ENCODE results near the gene CHRNA4. TPM values are rescaled to one million over a fixed set of nuclear protein-coding genes. Genes with fewer than 3 reads are reported as not detected.

Gene CHRNA4
- total and polyA plus RNA-seq, 2 of the 13 experiments (the other 11 are each of a cell fraction or from before 2014, with no cell fraction given): not detected

DNA sequence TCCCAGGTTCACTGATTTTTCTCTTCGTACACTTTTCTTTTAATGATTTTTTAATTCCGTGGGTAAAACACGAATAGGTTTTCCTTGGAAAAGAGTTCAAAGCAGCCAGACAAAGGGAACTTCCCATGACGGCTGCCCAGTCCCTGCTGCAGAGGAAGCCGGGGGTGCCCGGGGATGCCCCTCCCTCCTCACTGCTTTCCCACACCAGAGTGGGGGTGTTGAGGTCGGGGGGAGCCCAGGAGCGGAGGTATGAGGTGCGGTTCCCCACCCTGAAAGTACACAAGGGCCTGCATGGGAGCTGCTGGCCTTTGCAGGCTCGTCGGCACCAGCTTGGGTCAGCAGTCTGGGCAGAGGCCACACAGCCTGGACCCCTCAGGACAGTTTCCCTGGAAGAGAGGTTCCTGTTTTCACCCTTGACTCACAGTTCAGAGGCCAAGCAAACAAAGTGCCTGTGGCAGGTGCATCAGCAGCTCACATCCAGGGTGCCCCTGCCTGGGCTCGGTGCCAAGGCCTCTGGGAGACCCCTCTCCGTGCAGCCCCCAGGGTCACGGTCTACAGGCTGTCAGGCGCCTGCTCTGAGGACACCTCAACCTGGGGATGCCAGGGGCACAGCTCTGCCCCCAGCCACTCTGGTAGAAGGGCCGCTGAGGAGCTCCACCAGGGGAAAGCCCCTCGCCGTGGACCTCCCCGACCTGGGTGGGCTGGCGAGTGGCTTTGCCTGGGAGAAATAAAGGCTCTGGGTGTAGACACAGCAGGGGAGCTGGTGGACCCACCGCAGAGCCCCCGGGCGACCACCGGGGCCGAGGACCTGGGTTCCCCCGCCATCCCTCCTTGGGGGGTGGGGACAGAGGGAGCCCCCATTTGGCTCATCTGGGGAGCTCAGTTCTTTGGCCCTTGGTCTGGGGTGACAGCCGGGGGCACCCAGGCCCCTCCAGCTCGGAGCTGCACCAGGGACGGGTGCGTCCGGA lies 15.4 kb upstream of the CHRNA4 start (continued):
- TF ChIP-seq KLF6 (CRISPR knock-in tag; IDR thresholded peaks at IDR 0.05) (no peak), ZNF83 (CRISPR knock-in tag; IDR thresholded peaks at IDR 0.05; ENCODE audit: borderline replicate concordance) (no peak), HNRNPUL1 (IDR thresholded peaks at IDR 0.05; ENCODE audit: low read depth, low read length) (no peak), SIN3A (IDR thresholded peaks at IDR 0.05; ENCODE audit: borderline replicate concordance, low read depth, low read length) (no peak), NCOA5 (CRISPR knock-in tag; IDR thresholded peaks at IDR 0.05) (no peak), ZNF501 (CRISPR knock-in tag; IDR thresholded peaks at IDR 0.05) (0 out of 2 replicates have a peak, but pooled peaks have one; percentile 31), TCF12 (IDR thresholded peaks at IDR 0.05) (no peak), TCF12 (CRISPR knock-in tag; IDR thresholded peaks at IDR 0.05) (no peak), KDM5B (CRISPR knock-in tag; IDR thresholded peaks at IDR 0.05; ENCODE audit: borderline replicate concordance) (peak; percentile 43; the same call in 1 of the 2 replicates), KAT7 (CRISPR knock-in tag; IDR thresholded peaks at IDR 0.05; ENCODE audit: borderline replicate concordance) (no peak), ZNF383 (CRISPR knock-in tag; IDR thresholded peaks at IDR 0.05; ENCODE audit: borderline replicate concordance) (no peak), NFYC (CRISPR knock-in tag; IDR thresholded peaks at IDR 0.05) (no peak), RXRB (CRISPR knock-in tag; IDR thresholded peaks at IDR 0.05; ENCODE audit: borderline replicate concordance) (no peak), TBX3 (IDR thresholded peaks at IDR 0.05; ENCODE audit: borderline replicate concordance) (no peak), MAFG (CRISPR knock-in tag; IDR thresholded peaks at IDR 0.05) (no peak), SIX4 (CRISPR knock-in tag; IDR thresholded peaks at IDR 0.05) (no peak), NR2F1 (CRISPR knock-in tag; IDR thresholded peaks at IDR 0.05) (peak; percentile 33 to 54; a peak in 1 of 4 replicates), ZNF598 (CRISPR knock-in tag; IDR thresholded peaks at IDR 0.05; ENCODE audit: borderline replicate concordance) (no peak), ATF1 (CRISPR knock-in tag; IDR thresholded peaks at IDR 0.05) (no peak), SNAI1 (CRISPR knock-in tag; IDR thresholded peaks at IDR 0.05; ENCODE audit: borderline replicate concordance) (peak; percentile 76; the same call in 1 of the 2 replicates), FOXA1 (IDR thresholded peaks at IDR 0.05) (no peak), FOXA1 (CRISPR knock-in tag; IDR thresholded peaks at IDR 0.05) (peak; percentile 4; the same call in 1 of the 2 replicates), NPAS2 (CRISPR knock-in tag; IDR thresholded peaks at IDR 0.05; ENCODE audit: borderline replicate concordance) (no peak)
- TF ChIP-seq, protein P1, sequence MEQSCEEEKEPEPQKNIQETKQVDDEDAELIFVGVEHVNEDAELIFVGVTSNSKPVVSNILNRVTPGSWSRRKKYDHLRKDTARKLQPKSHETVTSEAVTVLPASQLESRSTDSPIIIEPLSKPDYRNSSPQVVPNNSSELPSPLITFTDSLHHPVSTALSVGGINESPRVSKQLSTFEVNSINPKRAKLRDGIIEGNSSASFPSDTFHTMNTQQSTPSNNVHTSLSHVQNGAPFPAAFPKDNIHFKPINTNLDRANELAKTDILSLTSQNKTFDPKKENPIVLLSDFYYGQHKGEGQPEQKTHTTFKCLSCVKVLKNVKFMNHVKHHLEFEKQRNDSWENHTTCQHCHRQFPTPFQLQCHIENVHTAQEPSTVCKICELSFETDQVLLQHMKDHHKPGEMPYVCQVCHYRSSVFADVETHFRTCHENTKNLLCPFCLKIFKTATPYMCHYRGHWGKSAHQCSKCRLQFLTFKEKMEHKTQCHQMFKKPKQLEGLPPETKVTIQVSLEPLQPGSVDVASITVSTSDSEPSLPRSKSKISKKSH (CRISPR knock-in tag; IDR thresholded peaks at IDR 0.05; ENCODE audit: borderline replicate concordance): peak; percentile 34; the same call in 1 of the 2 replicates
- TF ChIP-seq, protein P2, sequence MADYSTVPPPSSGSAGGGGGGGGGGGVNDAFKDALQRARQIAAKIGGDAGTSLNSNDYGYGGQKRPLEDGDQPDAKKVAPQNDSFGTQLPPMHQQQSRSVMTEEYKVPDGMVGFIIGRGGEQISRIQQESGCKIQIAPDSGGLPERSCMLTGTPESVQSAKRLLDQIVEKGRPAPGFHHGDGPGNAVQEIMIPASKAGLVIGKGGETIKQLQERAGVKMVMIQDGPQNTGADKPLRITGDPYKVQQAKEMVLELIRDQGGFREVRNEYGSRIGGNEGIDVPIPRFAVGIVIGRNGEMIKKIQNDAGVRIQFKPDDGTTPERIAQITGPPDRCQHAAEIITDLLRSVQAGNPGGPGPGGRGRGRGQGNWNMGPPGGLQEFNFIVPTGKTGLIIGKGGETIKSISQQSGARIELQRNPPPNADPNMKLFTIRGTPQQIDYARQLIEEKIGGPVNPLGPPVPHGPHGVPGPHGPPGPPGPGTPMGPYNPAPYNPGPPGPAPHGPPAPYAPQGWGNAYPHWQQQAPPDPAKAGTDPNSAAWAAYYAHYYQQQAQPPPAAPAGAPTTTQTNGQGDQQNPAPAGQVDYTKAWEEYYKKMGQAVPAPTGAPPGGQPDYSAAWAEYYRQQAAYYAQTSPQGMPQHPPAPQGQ (CRISPR knock-in tag; IDR thresholded peaks at IDR 0.05; ENCODE audit: borderline replicate concordance): no peak
- TF ChIP-seq, protein P3, sequence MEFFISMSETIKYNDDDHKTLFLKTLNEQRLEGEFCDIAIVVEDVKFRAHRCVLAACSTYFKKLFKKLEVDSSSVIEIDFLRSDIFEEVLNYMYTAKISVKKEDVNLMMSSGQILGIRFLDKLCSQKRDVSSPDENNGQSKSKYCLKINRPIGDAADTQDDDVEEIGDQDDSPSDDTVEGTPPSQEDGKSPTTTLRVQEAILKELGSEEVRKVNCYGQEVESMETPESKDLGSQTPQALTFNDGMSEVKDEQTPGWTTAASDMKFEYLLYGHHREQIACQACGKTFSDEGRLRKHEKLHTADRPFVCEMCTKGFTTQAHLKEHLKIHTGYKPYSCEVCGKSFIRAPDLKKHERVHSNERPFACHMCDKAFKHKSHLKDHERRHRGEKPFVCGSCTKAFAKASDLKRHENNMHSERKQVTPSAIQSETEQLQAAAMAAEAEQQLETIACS (CRISPR knock-in tag; IDR thresholded peaks at IDR 0.05): no peak
